ENCODE results near the gene SLFN14.

DNA sequence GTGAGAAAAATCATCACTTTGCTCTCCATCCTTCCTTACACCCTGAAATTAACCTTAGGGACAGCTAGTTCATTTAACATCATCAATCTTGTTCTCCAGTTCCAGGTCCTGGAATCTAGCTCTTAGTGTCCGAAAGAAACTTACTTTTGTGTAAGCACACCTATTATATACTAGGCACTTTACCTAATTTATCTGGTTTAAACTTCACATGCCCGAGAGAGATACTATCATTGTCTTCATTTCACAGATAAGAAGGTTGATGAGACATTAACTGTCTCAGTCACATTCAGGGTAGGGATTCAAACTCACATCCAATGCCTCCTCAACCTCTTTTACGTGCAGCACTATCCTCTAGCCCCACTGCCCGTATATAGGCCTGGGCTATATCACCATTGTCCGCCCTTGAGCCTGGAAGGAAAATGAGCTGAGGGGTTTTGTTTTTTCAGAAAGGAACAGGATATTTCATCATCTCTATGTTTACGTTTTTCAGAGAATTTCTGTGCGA is 26.0 kb upstream of the SLFN14 start:
- TF ChIP-seq, protein P1, sequence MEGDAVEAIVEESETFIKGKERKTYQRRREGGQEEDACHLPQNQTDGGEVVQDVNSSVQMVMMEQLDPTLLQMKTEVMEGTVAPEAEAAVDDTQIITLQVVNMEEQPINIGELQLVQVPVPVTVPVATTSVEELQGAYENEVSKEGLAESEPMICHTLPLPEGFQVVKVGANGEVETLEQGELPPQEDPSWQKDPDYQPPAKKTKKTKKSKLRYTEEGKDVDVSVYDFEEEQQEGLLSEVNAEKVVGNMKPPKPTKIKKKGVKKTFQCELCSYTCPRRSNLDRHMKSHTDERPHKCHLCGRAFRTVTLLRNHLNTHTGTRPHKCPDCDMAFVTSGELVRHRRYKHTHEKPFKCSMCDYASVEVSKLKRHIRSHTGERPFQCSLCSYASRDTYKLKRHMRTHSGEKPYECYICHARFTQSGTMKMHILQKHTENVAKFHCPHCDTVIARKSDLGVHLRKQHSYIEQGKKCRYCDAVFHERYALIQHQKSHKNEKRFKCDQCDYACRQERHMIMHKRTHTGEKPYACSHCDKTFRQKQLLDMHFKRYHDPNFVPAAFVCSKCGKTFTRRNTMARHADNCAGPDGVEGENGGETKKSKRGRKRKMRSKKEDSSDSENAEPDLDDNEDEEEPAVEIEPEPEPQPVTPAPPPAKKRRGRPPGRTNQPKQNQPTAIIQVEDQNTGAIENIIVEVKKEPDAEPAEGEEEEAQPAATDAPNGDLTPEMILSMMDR (conservative IDR thresholded peaks at IDR 0.05; ENCODE audit: low read depth, low read length), result no peak
- TF ChIP-seq EZH2phosphoT487 (IDR thresholded peaks at IDR 0.05; ENCODE audit: borderline replicate concordance, low read length), result no peak

All from PC-3 (cell line).